ENCODE results near the gene TTLL5. TPM values are rescaled to one million over a fixed set of nuclear protein-coding genes. Genes with fewer than 3 reads are reported as not detected.

Gene TTLL5
- total and polyA plus RNA-seq, 7 donors: 4.8 to 36.6 (median 17.9) TPM

GRCh38 chr14:75986439-75986765 is 325.4 kb downstream of the TTLL5 start:
- DNase-seq: no peak
- no peaks in the 10 kb centered on the region for H3K27me3 ChIP-seq
- H3K36me3 ChIP-seq: peaks cover 0 to 19% (median 0%) of the 10 kb centered on the region in 4 donors
- no peaks in the 10 kb centered on the region for H3K9me3 ChIP-seq
- peak overlapping the region; percentile 68 to 93 (median 84) for H3K4me3 ChIP-seq
- H3K4me1 ChIP-seq: peaks cover 0 to 48% (median 24%) of the 10 kb centered on the region in 4 donors
- TF ChIP-seq CTCF (IDR thresholded peaks at IDR 0.05) (no peak), POLR2A (IDR thresholded peaks at IDR 0.05) (no peak), POLR2AphosphoS5 (IDR thresholded peaks at IDR 0.05) (no peak), EP300 (IDR thresholded peaks at IDR 0.05) (no peak)
- 12 to 43% methylated on average over 6 of the region's 6 CpGs for WGBS, 2 donors
- intact Hi-C loops (cut with DNase I): no loop called here
- peak overlapping the region; percentile 84 to 99 (median 96) for H3K27ac ChIP-seq

- H3K36me3 ChIP-seq: peaks cover 0 to 19% (median 0%) of the 10 kb centered on the region in 4 donors
- TF ChIP-seq POLR2AphosphoS5 (IDR thresholded peaks at IDR 0.05): no peak
- TF ChIP-seq EP300 (IDR thresholded peaks at IDR 0.05): no peak
- no peak for TF ChIP-seq CTCF (IDR thresholded peaks at IDR 0.05)
- no peak for TF ChIP-seq POLR2A (IDR thresholded peaks at IDR 0.05)
- intact Hi-C loops (cut with DNase I): no loop called here
- no peaks in the 10 kb centered on the region for H3K9me3 ChIP-seq
- no peak overlapping the region for H3K4me3 ChIP-seq
- no peak for DNase-seq
- no peaks in the 10 kb centered on the region for H3K27me3 ChIP-seq
- peak overlapping the region in 2 of 4 donors; percentile 96 to 99 for H3K27ac ChIP-seq
- H3K4me1 ChIP-seq: peaks cover 0 to 54% (median 32%) of the 10 kb centered on the region in 4 donors
- 72 to 82% methylated on average over 3 of the region's 3 CpGs for WGBS, 2 donors
These were observed 326.3 kb downstream of the TTLL5 start for GRCh38 chr14:75987201-75987970.

GRCh38 chr14:75989134-75989533 is 328.1 kb downstream of the TTLL5 start:
- intact Hi-C loops (cut with DNase I): no loop called here
- Histone ChIP-seq H3K4me1 (peaks cover 0 to 62% (median 33%) of the 10 kb centered on the region in 4 donors), H3K36me3 (peaks cover 0 to 22% (median 0%) of the 10 kb centered on the region in 4 donors), H3K9me3 (no peaks in the 10 kb centered on the region), H3K27ac (peak overlapping the region; percentile 57 to 99 (median 86)), H3K4me3 (no peak overlapping the region), H3K27me3 (no peaks in the 10 kb centered on the region)
- WGBS, 2 donors: 76 to 83% methylated on average over 6 of the region's 6 CpGs
- peak; percentile 84 for DNase-seq
- TF ChIP-seq POLR2A (IDR thresholded peaks at IDR 0.05) (no peak), POLR2AphosphoS5 (IDR thresholded peaks at IDR 0.05) (peak in 3 of 4 donors; percentile 46 to 83 (median 56)), EP300 (IDR thresholded peaks at IDR 0.05) (peak in 3 of 4 donors; percentile 40 to 67 (median 58))

GRCh38 chr14:75990297-75990696 is 329.3 kb downstream of the TTLL5 start:
- H3K4me1 ChIP-seq: peaks cover 0 to 68% (median 39%) of the 10 kb centered on the region in 4 donors
- no peak for DNase-seq

More at GRCh38 chr14:75990297-75990696, 329.3 kb downstream of the TTLL5 start:
- H3K36me3 ChIP-seq: peaks cover 0 to 22% (median 0%) of the 10 kb centered on the region in 4 donors
- 95 to 96% methylated on average over 4 of the region's 4 CpGs for WGBS, 2 donors
- intact Hi-C loops (cut with DNase I): no loop called here
- no peaks in the 10 kb centered on the region for H3K9me3 ChIP-seq
- H3K27ac ChIP-seq: peak overlapping the region; percentile 57 to 99 (median 81)
- no peak for TF ChIP-seq POLR2AphosphoS5 (IDR thresholded peaks at IDR 0.05)
- TF ChIP-seq POLR2A (IDR thresholded peaks at IDR 0.05): no peak
- TF ChIP-seq EP300 (IDR thresholded peaks at IDR 0.05): no peak
- TF ChIP-seq CTCF (IDR thresholded peaks at IDR 0.05): no peak
- no peak overlapping the region for H3K4me3 ChIP-seq
- no peaks in the 10 kb centered on the region for H3K27me3 ChIP-seq
